HCT116 (cell line): Measurements from ENCODE around the gene MORN1. TPM values are rescaled to one million over a fixed set of nuclear protein-coding genes. Genes with fewer than 3 reads are reported as not detected.

ENCODE experiments used
- ATAC-seq: fragments of 200-7000 bp; cut with Tn5 transposase; 2 replicates; pipeline ENCODE4 v1.9.1; 2020; ENCODE audit warnings: mild to moderate bottlenecking, moderate library complexity
- BruUV-seq: library from RNA; stranded (reverse); fragments of 400-500 nt; replicated peaks from 2 replicates; lab custom pipeline; 2021; lab: Mats Ljungman, UMichigan
- CTCF ChIA-PET: fragments of 300-600 bp; sonication (Branson Sonifier 250); formaldehyde crosslinking; loops from one replicate; lab custom pipeline; 2021; ENCODE audit warnings: antibody characterized with exemption; lab: Charles Lee
- POLR2A ChIA-PET: fragments of 300-600, 350-600 bp; sonication (Branson Sonifier 250); formaldehyde crosslinking; loops from one replicate; lab custom pipeline; 2021; ENCODE audit warnings: antibody characterized with exemption; lab: Charles Lee
- RAD21 ChIA-PET, 2 experiments: fragments of 300-600 bp; sonication (Branson Sonifier 250); formaldehyde crosslinking; loops; one replicate each; lab custom pipeline; 2023; ENCODE audit warnings: low total read pairs in 2 of 2; ENCODE audit not compliant: uncharacterized antibody in 2 of 2, unreplicated experiment in 2 of 2, low non-redundant PET in 1 of 2; lab: Charles Lee
- DNase-seq: peaks from one replicate; pipeline ENCODE4 v3.0.0-alpha.2; 2010; ENCODE audit warnings: low read depth, low spot score
- H2AFZ ChIP-seq: fragments of 200-600 bp; shearing (Covaris generic), sonication (generic); 2 replicates; pipeline ENCODE4 v1.6.1; 2017; ENCODE audit warnings: low read depth, mixed run types, mixed read lengths, antibody characterized with exemption, low read length; ENCODE audit not compliant: poor library complexity, severe bottlenecking
- H3K27ac ChIP-seq: 2 replicates; pipeline ENCODE4 v1.5.1; 2012; ENCODE audit warnings: low read depth, low read length
- H3K27me3 ChIP-seq: fragments of 200-600 bp; sonication (generic); 2 replicates; pipeline ENCODE4 v1.6.1; 2016; ENCODE audit warnings: mixed run types, low read length, mixed read lengths; ENCODE audit not compliant: insufficient read depth
- H3K36me3 ChIP-seq, 2 experiments: fragments of 200-500 bp in 1 of 2; fragments of 200-600 bp in 1 of 2; sonication (Bioruptor generic) in 1 of 2; sonication (generic) in 1 of 2; 2 replicates each; pipeline versions ENCODE4 v1.5.1 to v1.6.1; 2014 to 2016; ENCODE audit warnings: low read length in 2 of 2, inconsistent platforms in 1 of 2, mixed read lengths in 1 of 2, mixed run types in 1 of 2; ENCODE audit not compliant: insufficient read depth in 2 of 2, control insufficient read depth in 1 of 2
- H3K4me1 ChIP-seq, 2 experiments: fragments of 200-600 bp in 1 of 2; sonication (generic) in 1 of 2; 2 replicates each; pipeline versions ENCODE4 v1.5.1 to v1.6.1; 2012 to 2017; ENCODE audit warnings: low read length in 2 of 2, inconsistent platforms in 1 of 2, mild to moderate bottlenecking in 1 of 2, mixed read lengths in 1 of 2, mixed run types in 1 of 2, moderate library complexity in 1 of 2; ENCODE audit not compliant: insufficient read depth in 2 of 2, control insufficient read depth in 1 of 2
- H3K4me2 ChIP-seq: fragments of 200-600 bp; sonication (generic); 2 replicates; pipeline ENCODE4 v1.6.1; 2017; ENCODE audit warnings: mixed run types, low read length, mixed read lengths
- H3K4me3 ChIP-seq, 2 experiments: fragments of 200-600 bp in 1 of 2; sonication (generic) in 1 of 2; replicated peaks in 1 of 2; 2 replicates each; pipeline ENCODE4 v1.5.1; 2011 to 2016; ENCODE audit warnings: low read length in 2 of 2, control low read depth in 1 of 2, low read depth in 1 of 2, mild to moderate bottlenecking in 1 of 2, mixed read lengths in 1 of 2, mixed run types in 1 of 2
- H3K79me2 ChIP-seq: fragments of 200-600 bp; sonication (generic); 2 replicates; pipeline ENCODE4 v1.6.1; 2017; ENCODE audit warnings: mild to moderate bottlenecking, mixed run types, low read length, moderate library complexity, mixed read lengths; ENCODE audit not compliant: insufficient read depth
- H3K9ac ChIP-seq: fragments of 200-600 bp; sonication (generic); 2 replicates; pipeline ENCODE4 v1.6.1; 2016; ENCODE audit warnings: low read length, mixed read lengths
- H3K9me2 ChIP-seq: fragments of 200-600 bp; sonication (generic), shearing (Covaris generic); 2 replicates; pipeline ENCODE4 v1.6.1; 2017; ENCODE audit warnings: mixed run types, mild to moderate bottlenecking, moderate library complexity; ENCODE audit not compliant: insufficient read depth
- H3K9me3 ChIP-seq, 2 experiments: fragments of 200-500 bp in 1 of 2; fragments of 200-600 bp in 1 of 2; sonication (Bioruptor generic) in 1 of 2; sonication (generic) in 1 of 2; 2 replicates each; pipeline ENCODE4 v1.6.1; 2014 to 2017; ENCODE audit warnings: low read length in 2 of 2, mixed read lengths in 2 of 2, inconsistent platforms in 1 of 2, low read depth in 1 of 2, mild to moderate bottlenecking in 1 of 2, mixed run types in 1 of 2, moderate library complexity in 1 of 2; ENCODE audit not compliant: control insufficient read depth in 1 of 2, insufficient read depth in 1 of 2
- H4K20me1 ChIP-seq: fragments of 200-600 bp; sonication (generic), shearing (Covaris generic); 2 replicates; pipeline ENCODE4 v1.6.1; 2017; ENCODE audit warnings: mixed run types, mild to moderate bottlenecking, moderate library complexity; ENCODE audit not compliant: insufficient read depth
- CEBPB ChIP-seq: IDR thresholded peaks from 2 replicates; pipeline ENCODE4 v1.6.1; 2012; ENCODE audit warnings: low read depth
- CTCF ChIP-seq, 3 experiments: fragments of 200-600 bp in 1 of 3; sonication (generic) in 1 of 3; IDR thresholded peaks in 2 of 3; conservative IDR thresholded peaks in 1 of 3; 2 replicates each; pipeline ENCODE4 v1.5.1; 2012 to 2017; ENCODE audit warnings: low read depth in 2 of 3, low read length in 2 of 3, antibody characterized with exemption in 1 of 3, borderline replicate concordance in 1 of 3, control low read depth in 1 of 3, mild to moderate bottlenecking in 1 of 3, mixed read lengths in 1 of 3, mixed run types in 1 of 3, moderate library complexity in 1 of 3; ENCODE audit not compliant: insufficient read depth in 1 of 3
- EGR1 ChIP-seq: IDR thresholded peaks from 2 replicates; pipeline ENCODE4 v1.6.1; 2012; ENCODE audit warnings: low read depth
- ELF1 ChIP-seq: IDR thresholded peaks from 2 replicates; pipeline ENCODE4 v1.6.1; 2012; ENCODE audit warnings: low read depth, borderline replicate concordance
- EZH2phosphoT487 ChIP-seq: fragments of 200-600 bp; IDR thresholded peaks from 2 replicates; pipeline ENCODE4 v1.6.1; 2018; ENCODE audit warnings: antibody characterized with exemption, borderline replicate concordance
- FOSL1 ChIP-seq: IDR thresholded peaks from 2 replicates; pipeline ENCODE4 v1.6.1; 2012; ENCODE audit warnings: low read depth
- POLR2A ChIP-seq: IDR thresholded peaks from 2 replicates; pipeline ENCODE4 v1.7.0; 2011; ENCODE audit warnings: borderline replicate concordance; ENCODE audit not compliant: insufficient read depth, insufficient read length; ENCODE audit errors: extremely low read depth
- POLR2AphosphoS5 ChIP-seq: IDR thresholded peaks from 2 replicates; pipeline ENCODE4 v1.6.1; 2011; ENCODE audit warnings: mild to moderate bottlenecking, low read depth, low read length, moderate library complexity
- SP1 ChIP-seq: IDR thresholded peaks from 2 replicates; pipeline ENCODE4 v1.6.1; 2012; ENCODE audit warnings: low read depth
- SRF ChIP-seq: IDR thresholded peaks from 2 replicates; pipeline ENCODE4 v1.6.1; 2012; ENCODE audit warnings: low read depth
- TCF7L2 ChIP-seq: IDR thresholded peaks from 2 replicates; pipeline ENCODE4 v1.7.0; 2011; ENCODE audit warnings: borderline replicate concordance, inconsistent platforms; ENCODE audit not compliant: insufficient read depth, insufficient read length; ENCODE audit errors: extremely low read depth
- YY1 ChIP-seq: IDR thresholded peaks from 2 replicates; pipeline ENCODE4 v1.6.1; 2011; ENCODE audit warnings: low read length, low read depth, moderate library complexity, mild to moderate bottlenecking; ENCODE audit not compliant: insufficient replicate concordance; ENCODE audit errors: extremely low read depth
- ZBTB33 ChIP-seq: IDR thresholded peaks from 2 replicates; pipeline ENCODE4 v1.6.1; 2011; ENCODE audit warnings: mild to moderate bottlenecking, low read length, moderate library complexity; ENCODE audit not compliant: insufficient replicate concordance; ENCODE audit errors: extremely low read depth
- intact Hi-C: fragments of 100-400 bp; cut with micrococcal nuclease; formaldehyde crosslinking; loops from 2 replicates; pipeline ENCODE4 v1.10.0; 2022
- total RNA-seq: library from RNA; stranded (reverse); gene quantifications from one replicate; pipeline ENCODE4 v1.2.1, GENCODE V29; 2021; ENCODE audit not compliant: unreplicated experiment
- TF ChIP-seq, protein P1 (sequence below): IDR thresholded peaks from 2 replicates; pipeline ENCODE4 v1.6.1; 2012
- TF ChIP-seq, protein P2 (sequence below): IDR thresholded peaks from 2 replicates; pipeline ENCODE4 v1.6.1; 2012; ENCODE audit warnings: low read depth
- TF ChIP-seq, protein P3 (sequence below): IDR thresholded peaks from 2 replicates; pipeline ENCODE4 v1.6.1; 2012

MORN1 gene
- total RNA-seq, 1 experiment from 2014 or later, result 21.4 TPM

GRCh38 chr1:2271841-2272655 is 119.3 kb downstream of the MORN1 start:
- ATAC-seq (no peak), DNase-seq (no peak)
- H3K79me2 ChIP-seq, result peaks cover 99% of the 10 kb centered on the region
- no peak for TF ChIP-seq YY1
- TF ChIP-seq ZBTB33, result no peak
- no peak for TF ChIP-seq POLR2A
- TF ChIP-seq, protein P1, sequence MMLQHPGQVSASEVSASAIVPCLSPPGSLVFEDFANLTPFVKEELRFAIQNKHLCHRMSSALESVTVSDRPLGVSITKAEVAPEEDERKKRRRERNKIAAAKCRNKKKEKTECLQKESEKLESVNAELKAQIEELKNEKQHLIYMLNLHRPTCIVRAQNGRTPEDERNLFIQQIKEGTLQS, result no peak
- TF ChIP-seq EGR1, result no peak
- TF ChIP-seq, protein P2, sequence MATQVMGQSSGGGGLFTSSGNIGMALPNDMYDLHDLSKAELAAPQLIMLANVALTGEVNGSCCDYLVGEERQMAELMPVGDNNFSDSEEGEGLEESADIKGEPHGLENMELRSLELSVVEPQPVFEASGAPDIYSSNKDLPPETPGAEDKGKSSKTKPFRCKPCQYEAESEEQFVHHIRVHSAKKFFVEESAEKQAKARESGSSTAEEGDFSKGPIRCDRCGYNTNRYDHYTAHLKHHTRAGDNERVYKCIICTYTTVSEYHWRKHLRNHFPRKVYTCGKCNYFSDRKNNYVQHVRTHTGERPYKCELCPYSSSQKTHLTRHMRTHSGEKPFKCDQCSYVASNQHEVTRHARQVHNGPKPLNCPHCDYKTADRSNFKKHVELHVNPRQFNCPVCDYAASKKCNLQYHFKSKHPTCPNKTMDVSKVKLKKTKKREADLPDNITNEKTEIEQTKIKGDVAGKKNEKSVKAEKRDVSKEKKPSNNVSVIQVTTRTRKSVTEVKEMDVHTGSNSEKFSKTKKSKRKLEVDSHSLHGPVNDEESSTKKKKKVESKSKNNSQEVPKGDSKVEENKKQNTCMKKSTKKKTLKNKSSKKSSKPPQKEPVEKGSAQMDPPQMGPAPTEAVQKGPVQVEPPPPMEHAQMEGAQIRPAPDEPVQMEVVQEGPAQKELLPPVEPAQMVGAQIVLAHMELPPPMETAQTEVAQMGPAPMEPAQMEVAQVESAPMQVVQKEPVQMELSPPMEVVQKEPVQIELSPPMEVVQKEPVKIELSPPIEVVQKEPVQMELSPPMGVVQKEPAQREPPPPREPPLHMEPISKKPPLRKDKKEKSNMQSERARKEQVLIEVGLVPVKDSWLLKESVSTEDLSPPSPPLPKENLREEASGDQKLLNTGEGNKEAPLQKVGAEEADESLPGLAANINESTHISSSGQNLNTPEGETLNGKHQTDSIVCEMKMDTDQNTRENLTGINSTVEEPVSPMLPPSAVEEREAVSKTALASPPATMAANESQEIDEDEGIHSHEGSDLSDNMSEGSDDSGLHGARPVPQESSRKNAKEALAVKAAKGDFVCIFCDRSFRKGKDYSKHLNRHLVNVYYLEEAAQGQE, result no peak
- TF ChIP-seq CEBPB, result no peak
- TF ChIP-seq EZH2phosphoT487, result no peak
- TF ChIP-seq SP1, result no peak
- no peak for TF ChIP-seq CTCF (IDR thresholded peaks at IDR 0.05 in 2 of 3, conservative IDR thresholded peaks at IDR 0.05 in 1 of 3; ENCODE audit: borderline replicate concordance in 1 of 3, insufficient read depth in 1 of 3, low read depth in 2 of 3, low read length in 2 of 3)
- no peak for TF ChIP-seq SRF
- TF ChIP-seq POLR2AphosphoS5, result no peak
- TF ChIP-seq ELF1, result no peak
- TF ChIP-seq, protein P3, sequence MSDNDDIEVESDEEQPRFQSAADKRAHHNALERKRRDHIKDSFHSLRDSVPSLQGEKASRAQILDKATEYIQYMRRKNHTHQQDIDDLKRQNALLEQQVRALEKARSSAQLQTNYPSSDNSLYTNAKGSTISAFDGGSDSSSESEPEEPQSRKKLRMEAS, result no peak
- TF ChIP-seq TCF7L2, result no peak
- TF ChIP-seq FOSL1, result no peak
- no peak overlapping the region for H3K27ac ChIP-seq
- H3K36me3 ChIP-seq, result no peaks in the 10 kb centered on the region; a peak in 2 of 4 replicates
- H3K4me3 ChIP-seq, result no peak overlapping the region
- BruUV-seq, result no TSS peak
- ChIA-PET RAD21 (no interaction called here), POLR2A (no interaction called here), CTCF (no interaction called here)
- H3K4me2 ChIP-seq, result no peak overlapping the region
- H3K9ac ChIP-seq, result no peak overlapping the region
- intact Hi-C loops, result no loop called here
- H2AFZ ChIP-seq, result no peak overlapping the region
- 0 out of 2 replicates have a peak, but pooled peaks cover 4% of the 10 kb centered on the region for H4K20me1 ChIP-seq
- no peaks in the 10 kb centered on the region for H3K9me2 ChIP-seq
- no peaks in the 10 kb centered on the region for H3K27me3 ChIP-seq
- H3K4me1 ChIP-seq, result peaks cover 0 to 9% of the 10 kb centered on the region in 2 experiments; a peak in 1 of 4 replicates
- H3K9me3 ChIP-seq, result no peaks in the 10 kb centered on the region
